GM10266 (cell line): ENCODE results near the gene LRRFIP1.

Experiments used
- DNase-seq: peaks from one replicate; pipeline ENCODE4 v3.0.0; 2012; ENCODE audit errors: extremely low spot score
- TF ChIP-seq, protein P1 (sequence below): IDR thresholded peaks from 2 replicates; pipeline ENCODE4 v1.5.1; 2012; ENCODE audit warnings: mild to moderate bottlenecking, low read depth; ENCODE audit not compliant: control insufficient read depth, insufficient read depth; ENCODE audit errors: missing control alignments

The LRRFIP1 gene

DNA sequence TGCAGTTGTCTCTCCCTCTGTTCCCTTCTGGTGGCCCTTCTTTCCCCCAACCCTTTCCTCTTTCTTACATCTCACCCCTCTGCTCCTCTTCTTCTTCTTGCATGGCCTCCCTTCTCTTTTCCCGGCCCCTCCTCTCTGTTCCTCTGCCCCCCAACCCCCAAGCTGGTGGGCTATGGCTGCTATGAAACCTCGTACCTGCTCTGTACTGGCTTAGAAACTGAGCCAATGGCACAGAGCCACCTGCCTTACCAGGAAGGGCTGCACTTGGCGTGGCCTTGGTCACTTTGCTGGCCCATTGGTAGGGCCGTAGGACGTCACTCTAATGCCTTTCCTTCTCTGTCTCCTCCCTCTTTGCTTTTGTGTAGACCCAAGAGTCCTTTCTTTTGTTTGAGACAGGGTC is 78.9 kb downstream of the LRRFIP1 start:
- TF ChIP-seq, protein P1, sequence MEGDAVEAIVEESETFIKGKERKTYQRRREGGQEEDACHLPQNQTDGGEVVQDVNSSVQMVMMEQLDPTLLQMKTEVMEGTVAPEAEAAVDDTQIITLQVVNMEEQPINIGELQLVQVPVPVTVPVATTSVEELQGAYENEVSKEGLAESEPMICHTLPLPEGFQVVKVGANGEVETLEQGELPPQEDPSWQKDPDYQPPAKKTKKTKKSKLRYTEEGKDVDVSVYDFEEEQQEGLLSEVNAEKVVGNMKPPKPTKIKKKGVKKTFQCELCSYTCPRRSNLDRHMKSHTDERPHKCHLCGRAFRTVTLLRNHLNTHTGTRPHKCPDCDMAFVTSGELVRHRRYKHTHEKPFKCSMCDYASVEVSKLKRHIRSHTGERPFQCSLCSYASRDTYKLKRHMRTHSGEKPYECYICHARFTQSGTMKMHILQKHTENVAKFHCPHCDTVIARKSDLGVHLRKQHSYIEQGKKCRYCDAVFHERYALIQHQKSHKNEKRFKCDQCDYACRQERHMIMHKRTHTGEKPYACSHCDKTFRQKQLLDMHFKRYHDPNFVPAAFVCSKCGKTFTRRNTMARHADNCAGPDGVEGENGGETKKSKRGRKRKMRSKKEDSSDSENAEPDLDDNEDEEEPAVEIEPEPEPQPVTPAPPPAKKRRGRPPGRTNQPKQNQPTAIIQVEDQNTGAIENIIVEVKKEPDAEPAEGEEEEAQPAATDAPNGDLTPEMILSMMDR, result no peak
- no peak for DNase-seq

- TF ChIP-seq, protein P1, result no peak
- DNase-seq, result no peak
These were observed 80.6 kb downstream of the LRRFIP1 start for GRCh38 chr2:237708065-237708398.

- TF ChIP-seq, protein P1, result no peak
- DNase-seq, result no peak
These were observed 81.1 kb downstream of the LRRFIP1 start for GRCh38 chr2:237708491-237708890.

DNA sequence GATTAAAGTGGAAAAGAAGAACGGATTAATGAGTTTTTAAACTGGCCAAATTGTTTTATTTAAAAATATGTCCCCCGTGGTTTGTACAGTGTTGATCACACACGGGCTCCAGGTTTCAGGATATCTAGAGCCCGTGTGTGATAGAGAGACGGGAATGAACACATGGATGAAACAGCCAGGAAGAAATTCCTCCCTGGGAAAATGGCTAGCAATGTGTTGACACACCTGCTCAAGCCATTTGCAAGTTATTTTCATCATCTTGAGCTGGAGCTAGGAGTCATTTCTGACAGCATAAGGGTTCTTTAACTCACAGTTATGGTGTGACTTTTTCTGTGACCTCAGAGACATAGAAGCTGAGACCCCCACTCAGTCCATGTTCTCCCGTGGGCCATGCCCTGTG is 81.6 kb downstream of the LRRFIP1 start:
- DNase-seq, result no peak

DNA sequence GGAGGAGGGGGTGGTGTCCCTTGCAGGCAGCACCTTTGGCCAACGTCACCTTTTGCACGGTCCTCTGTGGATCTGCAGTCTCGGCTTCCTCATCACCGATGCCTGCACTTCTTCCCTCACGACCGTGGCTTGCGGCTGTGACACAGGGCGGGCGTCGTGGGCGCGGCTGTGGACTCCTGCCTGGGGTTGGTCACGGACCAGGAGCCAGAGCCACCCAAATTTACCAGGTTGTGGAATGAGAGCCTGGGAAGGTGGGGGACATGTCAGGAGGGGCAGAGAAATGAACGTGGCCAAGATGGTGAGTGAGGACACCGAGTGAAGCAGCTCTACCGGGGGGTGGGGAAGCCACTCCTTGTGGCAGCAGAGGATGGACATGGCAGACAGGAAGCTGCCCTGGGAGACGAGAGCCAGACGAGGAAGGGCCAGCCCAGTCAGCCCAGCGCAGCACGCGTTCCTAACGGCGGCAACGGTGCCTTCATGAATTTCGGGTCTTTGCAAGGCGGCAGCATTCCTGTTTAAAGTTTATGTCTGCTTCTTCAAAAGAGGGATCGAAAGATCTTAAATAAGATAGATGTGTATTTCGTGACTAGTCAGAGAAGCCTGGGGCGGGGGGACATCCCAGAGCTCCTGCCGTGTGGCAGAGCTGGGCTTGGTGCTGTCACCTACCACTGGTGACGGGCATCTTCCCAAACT is 84.2 kb downstream of the LRRFIP1 start:
- no peak for DNase-seq
- TF ChIP-seq, protein P1, result no peak

More for the DNA sequence above, 81.6 kb downstream of the LRRFIP1 start:
- TF ChIP-seq, protein P1, result no peak

- TF ChIP-seq, protein P1, result no peak
- no peak for DNase-seq
These were observed 85.3 kb downstream of the LRRFIP1 start for GRCh38 chr2:237712477-237713377.
